ENCODE measurements around the gene CCR7.
A peak's percentile ranks its signal among the peaks of the same experiment; 100 is the strongest.

Gene CCR7, protein sequence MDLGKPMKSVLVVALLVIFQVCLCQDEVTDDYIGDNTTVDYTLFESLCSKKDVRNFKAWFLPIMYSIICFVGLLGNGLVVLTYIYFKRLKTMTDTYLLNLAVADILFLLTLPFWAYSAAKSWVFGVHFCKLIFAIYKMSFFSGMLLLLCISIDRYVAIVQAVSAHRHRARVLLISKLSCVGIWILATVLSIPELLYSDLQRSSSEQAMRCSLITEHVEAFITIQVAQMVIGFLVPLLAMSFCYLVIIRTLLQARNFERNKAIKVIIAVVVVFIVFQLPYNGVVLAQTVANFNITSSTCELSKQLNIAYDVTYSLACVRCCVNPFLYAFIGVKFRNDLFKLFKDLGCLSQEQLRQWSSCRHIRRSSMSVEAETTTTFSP

DNA sequence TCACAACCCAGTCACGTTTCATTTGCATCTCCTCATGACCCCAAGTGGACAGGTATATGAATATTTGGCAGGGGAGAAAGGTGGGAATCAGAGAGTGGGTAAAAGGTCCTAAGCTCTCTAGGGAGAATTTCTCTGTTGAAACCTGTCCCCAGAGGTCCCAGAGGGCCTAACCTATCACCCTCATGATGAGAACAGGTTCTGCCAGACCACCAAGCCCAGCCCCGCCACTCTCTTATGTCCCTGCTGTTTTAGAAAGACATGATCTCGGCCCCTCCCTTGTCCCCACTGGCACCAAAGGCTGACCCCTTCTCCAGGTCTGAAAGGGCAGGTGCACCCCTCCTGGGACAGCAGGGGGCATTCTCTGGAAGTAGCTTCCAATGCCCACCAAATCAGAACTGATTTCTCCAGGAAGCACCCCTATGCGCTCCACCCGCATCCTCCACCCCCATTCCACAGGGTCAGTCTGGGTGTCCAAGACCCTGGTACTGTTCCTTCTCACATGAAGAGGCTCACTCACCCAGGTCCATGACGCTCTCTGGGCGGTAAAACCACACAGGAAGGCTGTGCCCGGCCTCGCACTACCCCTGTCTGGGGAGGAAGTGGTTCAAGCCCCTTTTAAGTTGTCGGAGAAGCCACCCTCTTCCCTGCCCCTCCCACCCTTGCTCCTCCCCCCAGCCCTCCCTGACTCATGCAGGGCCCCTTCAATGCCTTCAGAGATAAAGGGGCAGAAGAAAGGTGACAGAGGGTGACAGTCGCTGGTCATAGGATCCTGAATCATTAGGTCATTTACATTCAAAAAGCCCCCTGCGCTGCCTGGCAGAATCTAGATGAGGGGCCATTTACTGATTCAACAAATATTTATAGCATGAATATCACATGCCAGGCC lies at the start of gene CCR7:
Gene CCR7 (minus strand): TSS at position 590 of the 886 bp plus-strand sequence. CDS start 63 bp downstream, at position 527.
- Histone ChIP-seq H3K36me3 (ENCODE audit: control insufficient read depth, insufficient read depth, low read length) (no peaks in the 10 kb centered on the region), H3K9ac (ENCODE audit: low read length) (no peak within 1 kb of the TSS), H3K27me3 (ENCODE audit: control insufficient read depth, insufficient read depth, low read length) (no peaks in the 10 kb centered on the region), H3K4me1 (ENCODE audit: control insufficient read depth, insufficient read depth, low read length) (peaks cover under 1% of the 10 kb centered on the region), H3K4me3 (ENCODE audit: low read length) (peak within 1 kb of the TSS; percentile 40), H3K27ac (ENCODE audit: low read depth, low read length) (no peak within 1 kb of the TSS)

- Histone ChIP-seq H3K9ac (ENCODE audit: low read length) (no peak overlapping the region), H3K27me3 (ENCODE audit: control insufficient read depth, insufficient read depth, low read length) (no peaks in the 10 kb centered on the region), H3K4me1 (ENCODE audit: control insufficient read depth, insufficient read depth, low read length) (no peaks in the 10 kb centered on the region), H3K36me3 (ENCODE audit: control insufficient read depth, insufficient read depth, low read length) (no peaks in the 10 kb centered on the region), H3K27ac (ENCODE audit: low read depth, low read length) (no peak overlapping the region), H3K4me3 (ENCODE audit: low read length) (no peak overlapping the region)
Measured at GRCh38 chr17:40614431-40615067, 49.3 kb upstream of the CCR7 start.

- Histone ChIP-seq H3K9ac (ENCODE audit: low read length) (no peak overlapping the region), H3K27ac (ENCODE audit: low read depth, low read length) (no peak overlapping the region), H3K27me3 (ENCODE audit: control insufficient read depth, insufficient read depth, low read length) (no peaks in the 10 kb centered on the region)
Measured at GRCh38 chr17:40613467-40614154, 48.3 kb upstream of the CCR7 start.

GRCh38 chr17:40612599-40613244 lies 47.5 kb upstream of the CCR7 start:
- H3K27me3 ChIP-seq (ENCODE audit: control insufficient read depth, insufficient read depth, low read length), result no peaks in the 10 kb centered on the region
- H3K4me3 ChIP-seq (ENCODE audit: low read length), result no peak overlapping the region
- H3K27ac ChIP-seq (ENCODE audit: low read depth, low read length), result no peak overlapping the region

More at GRCh38 chr17:40613467-40614154, 48.3 kb upstream of the CCR7 start:
- Histone ChIP-seq H3K36me3 (ENCODE audit: control insufficient read depth, insufficient read depth, low read length) (no peaks in the 10 kb centered on the region), H3K4me1 (ENCODE audit: control insufficient read depth, insufficient read depth, low read length) (no peaks in the 10 kb centered on the region), H3K4me3 (ENCODE audit: low read length) (no peak overlapping the region)

DNA sequence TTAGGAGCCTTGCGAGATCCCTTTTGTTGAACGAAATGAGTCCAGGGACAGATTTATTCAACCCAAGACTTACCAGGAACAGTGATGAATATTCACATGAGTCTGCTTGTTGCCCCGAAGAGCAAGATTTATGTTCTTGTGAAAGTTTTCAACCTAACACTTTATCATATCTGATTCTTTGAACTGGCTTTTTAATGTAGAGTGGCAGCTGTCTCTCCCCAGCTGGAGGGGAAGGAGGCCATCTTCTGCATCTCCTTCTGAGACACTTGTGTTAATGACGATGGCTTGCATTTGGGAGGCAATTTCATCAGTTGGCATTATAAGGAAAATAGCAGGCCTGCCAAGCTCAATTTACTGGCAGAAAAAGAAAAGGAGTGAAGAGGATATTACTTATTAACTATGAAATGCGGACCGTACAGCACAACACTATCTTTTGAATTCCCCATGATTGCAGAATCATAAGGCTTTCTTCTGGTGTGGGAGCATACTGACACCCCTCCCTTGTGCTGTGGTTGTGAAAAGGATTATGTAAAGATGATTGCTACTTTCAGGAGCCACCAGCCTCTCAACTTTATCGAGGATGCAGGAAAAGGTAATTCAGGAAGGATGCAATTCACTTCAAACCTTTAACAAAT lies 46.7 kb upstream of the CCR7 start:
- Histone ChIP-seq H3K27ac (ENCODE audit: low read depth, low read length) (no peak overlapping the region), H3K4me1 (ENCODE audit: control insufficient read depth, insufficient read depth, low read length) (no peaks in the 10 kb centered on the region), H3K36me3 (ENCODE audit: control insufficient read depth, insufficient read depth, low read length) (no peaks in the 10 kb centered on the region), H3K27me3 (ENCODE audit: control insufficient read depth, insufficient read depth, low read length) (no peaks in the 10 kb centered on the region), H3K9ac (ENCODE audit: low read length) (no peak overlapping the region), H3K4me3 (ENCODE audit: low read length) (no peak overlapping the region)

More at GRCh38 chr17:40612599-40613244, 47.5 kb upstream of the CCR7 start:
- H3K9ac ChIP-seq (ENCODE audit: low read length), result no peak overlapping the region
- H3K36me3 ChIP-seq (ENCODE audit: control insufficient read depth, insufficient read depth, low read length), result no peaks in the 10 kb centered on the region
- H3K4me1 ChIP-seq (ENCODE audit: control insufficient read depth, insufficient read depth, low read length), result no peaks in the 10 kb centered on the region

- H3K36me3 ChIP-seq (ENCODE audit: control insufficient read depth, insufficient read depth, low read length), result no peaks in the 10 kb centered on the region
Measured at GRCh38 chr17:40610359-40610758, 45.1 kb upstream of the CCR7 start.

DNA sequence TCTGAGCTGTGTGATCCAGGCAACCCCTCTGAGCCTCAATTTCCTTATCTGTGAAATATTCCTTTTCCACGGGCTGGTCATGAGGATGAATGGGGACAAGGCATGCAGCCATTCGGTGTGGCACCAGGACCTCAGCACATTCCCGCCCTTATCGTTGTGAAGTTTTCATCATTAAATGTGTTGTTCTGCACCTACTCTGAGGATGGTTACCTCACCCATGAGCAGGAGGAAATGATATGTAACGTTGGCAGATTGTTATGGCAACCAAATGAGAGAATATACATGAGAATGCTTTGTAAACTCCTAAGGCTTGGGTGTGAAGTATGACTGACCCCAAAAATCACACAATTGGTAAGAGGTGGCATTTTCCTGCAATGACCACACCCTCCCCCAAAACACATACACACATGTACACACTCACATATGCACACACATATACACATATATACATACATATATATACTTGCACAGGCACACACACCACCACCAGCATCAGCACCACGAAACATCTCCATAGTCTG lies 42.8 kb upstream of the CCR7 start:
- Histone ChIP-seq H3K4me1 (ENCODE audit: control insufficient read depth, insufficient read depth, low read length) (peaks cover 2% of the 10 kb centered on the region), H3K27ac (ENCODE audit: low read depth, low read length) (no peak overlapping the region), H3K9ac (ENCODE audit: low read length) (no peak overlapping the region), H3K27me3 (ENCODE audit: control insufficient read depth, insufficient read depth, low read length) (no peaks in the 10 kb centered on the region), H3K36me3 (ENCODE audit: control insufficient read depth, insufficient read depth, low read length) (no peaks in the 10 kb centered on the region), H3K4me3 (ENCODE audit: low read length) (no peak overlapping the region)

More at GRCh38 chr17:40610359-40610758, 45.1 kb upstream of the CCR7 start:
- Histone ChIP-seq H3K27me3 (ENCODE audit: control insufficient read depth, insufficient read depth, low read length) (no peaks in the 10 kb centered on the region), H3K9ac (ENCODE audit: low read length) (no peak overlapping the region), H3K4me1 (ENCODE audit: control insufficient read depth, insufficient read depth, low read length) (no peaks in the 10 kb centered on the region), H3K27ac (ENCODE audit: low read depth, low read length) (no peak overlapping the region), H3K4me3 (ENCODE audit: low read length) (no peak overlapping the region)

- Histone ChIP-seq H3K9ac (ENCODE audit: low read length) (no peak overlapping the region), H3K27me3 (ENCODE audit: control insufficient read depth, insufficient read depth, low read length) (no peaks in the 10 kb centered on the region), H3K36me3 (ENCODE audit: control insufficient read depth, insufficient read depth, low read length) (no peaks in the 10 kb centered on the region), H3K4me1 (ENCODE audit: control insufficient read depth, insufficient read depth, low read length) (peaks cover 7% of the 10 kb centered on the region), H3K4me3 (ENCODE audit: low read length) (no peak overlapping the region), H3K27ac (ENCODE audit: low read depth, low read length) (no peak overlapping the region)
Measured at GRCh38 chr17:40607641-40608040, 42.4 kb upstream of the CCR7 start.

DNA sequence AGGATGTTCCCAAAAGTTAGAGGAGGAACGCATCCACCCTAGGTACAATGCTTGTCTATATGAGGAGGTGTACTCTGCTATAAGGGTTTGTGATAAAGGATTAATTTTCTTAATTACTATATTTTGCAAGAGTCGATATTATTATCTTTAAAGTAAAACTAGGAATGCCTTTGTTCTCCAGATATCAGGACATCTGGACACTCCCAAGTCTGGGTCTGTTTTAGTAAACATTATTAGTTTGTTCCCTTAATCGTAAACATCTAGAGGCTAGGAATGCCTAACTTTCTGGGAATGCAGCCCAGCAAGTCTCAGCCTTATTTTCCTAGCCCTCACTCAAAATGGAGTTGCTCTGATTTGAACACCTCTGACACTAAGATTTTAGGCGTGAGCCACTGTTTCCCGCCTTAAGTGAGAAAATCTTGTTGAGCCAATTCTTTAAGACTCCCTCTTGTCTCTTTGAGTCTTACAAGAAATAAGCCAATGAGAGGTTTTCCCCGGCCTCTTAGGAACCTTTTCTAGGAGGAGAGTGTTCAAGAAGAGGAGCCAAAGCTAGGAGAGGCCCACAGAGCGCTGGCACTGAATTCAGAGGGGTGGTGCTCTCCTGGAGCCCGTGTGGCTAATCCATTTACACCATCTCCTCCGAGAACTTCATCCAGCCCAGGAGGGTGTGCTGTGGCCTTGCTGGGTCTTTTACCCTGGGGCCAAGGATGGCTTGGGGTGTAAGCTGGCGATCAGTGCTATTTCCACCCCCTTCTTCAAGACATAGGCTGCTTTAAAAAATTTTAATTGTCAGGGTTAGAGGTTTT lies 41.5 kb upstream of the CCR7 start:
- Histone ChIP-seq H3K27me3 (ENCODE audit: control insufficient read depth, insufficient read depth, low read length) (no peaks in the 10 kb centered on the region), H3K9ac (ENCODE audit: low read length) (no peak overlapping the region), H3K4me1 (ENCODE audit: control insufficient read depth, insufficient read depth, low read length) (peaks cover 7% of the 10 kb centered on the region), H3K4me3 (ENCODE audit: low read length) (no peak overlapping the region), H3K27ac (ENCODE audit: low read depth, low read length) (no peak overlapping the region), H3K36me3 (ENCODE audit: control insufficient read depth, insufficient read depth, low read length) (no peaks in the 10 kb centered on the region)

DNA sequence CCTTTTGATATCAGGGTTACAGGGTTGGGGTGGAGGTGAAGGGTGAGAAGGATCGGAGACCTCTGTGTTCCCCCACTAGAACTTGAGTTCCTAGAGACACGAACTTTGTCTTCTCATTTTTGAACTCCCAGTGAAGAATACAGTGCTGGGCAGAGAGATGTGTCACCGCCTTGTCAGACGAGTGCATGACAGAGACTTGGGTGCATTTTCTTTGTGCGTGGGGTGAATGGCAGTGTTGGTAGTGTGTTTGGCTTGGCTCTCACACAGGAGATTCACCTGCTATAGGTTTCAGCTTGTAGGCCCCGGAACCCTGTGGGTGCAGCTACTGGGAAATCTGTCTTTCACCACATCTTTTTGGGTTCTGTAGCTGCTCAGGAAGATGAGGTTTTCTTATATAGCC lies 40.0 kb upstream of the CCR7 start:
- Histone ChIP-seq H3K27me3 (ENCODE audit: control insufficient read depth, insufficient read depth, low read length) (no peaks in the 10 kb centered on the region), H3K4me3 (ENCODE audit: low read length) (no peak overlapping the region), H3K27ac (ENCODE audit: low read depth, low read length) (no peak overlapping the region), H3K36me3 (ENCODE audit: control insufficient read depth, insufficient read depth, low read length) (no peaks in the 10 kb centered on the region), H3K9ac (ENCODE audit: low read length) (no peak overlapping the region), H3K4me1 (ENCODE audit: control insufficient read depth, insufficient read depth, low read length) (peaks cover 7% of the 10 kb centered on the region)
